GM12878 (cell line): Measurements from ENCODE around the gene C6orf89. TPM values are rescaled to one million over a fixed set of nuclear protein-coding genes. Genes with fewer than 3 reads are reported as not detected.

Experiments used
- ATAC-seq: fragments of 200-7000 bp; cut with Tn5 transposase; 3 replicates; pipeline ENCODE4 v1.9.1; 2020; ENCODE audit warnings: mild to moderate bottlenecking, moderate library complexity
- BruUV-seq: library from RNA; stranded (reverse); fragments of 400-500 nt; replicated peaks from 2 replicates; lab custom pipeline; 2021; lab: Mats Ljungman, UMichigan
- CTCF ChIA-PET: fragments of 300-600 bp; sonication (Branson Sonifier 250); formaldehyde crosslinking; extraction: SDS; loops from one replicate; lab custom pipeline; 2021; ENCODE audit warnings: inconsistent platforms; lab: Yijun Ruan, JAX
- POLR2A ChIA-PET: fragments of 350-600 bp; formaldehyde crosslinking; extraction: SDS; loops from one replicate; lab custom pipeline; 2021; ENCODE audit warnings: inconsistent platforms; lab: Charles Lee
- RAD21 ChIA-PET: fragments of 300-600 bp; sonication (Branson Sonifier 250); formaldehyde crosslinking; loops from one replicate; lab custom pipeline; 2023; ENCODE audit warnings: antibody characterized with exemption; ENCODE audit not compliant: unreplicated experiment; lab: Charles Lee
- SMC1A ChIA-PET: fragments of 300-600 bp; sonication (Branson Sonifier 250); formaldehyde crosslinking; loops from one replicate; lab custom pipeline; 2023; ENCODE audit not compliant: unreplicated experiment, uncharacterized antibody; lab: Charles Lee
- DNase-seq: peaks from one replicate; pipeline ENCODE4 v3.0.0-alpha.2; 2011; ENCODE audit warnings: low read depth, low spot score
- FAIRE-seq: peaks from 3 replicates; lab custom pipeline; 2011; peaks lifted over from hg19 to GRCh38; lab: Jason Lieb, UNC
- H2AFZ ChIP-seq: 2 replicates; pipeline ENCODE4 v1.6.0; 2011; ENCODE audit warnings: low read depth, low read length, control low read depth; ENCODE audit not compliant: control insufficient read depth
- H3K27ac ChIP-seq: 2 replicates; pipeline ENCODE4 v1.5.1; 2011; ENCODE audit warnings: control low read depth; ENCODE audit not compliant: control insufficient read depth, insufficient read depth
- H3K27me3 ChIP-seq, 2 experiments: replicated peaks in 1 of 2; 2 replicates each; pipeline versions ENCODE4 v1.6.0 to v1.6.1; 2011; ENCODE audit warnings: low read length in 1 of 2; ENCODE audit not compliant: control insufficient read depth in 2 of 2, insufficient read depth in 2 of 2
- H3K36me3 ChIP-seq, 2 experiments: 2 replicates each; pipeline ENCODE4 v1.5.1; 2011; ENCODE audit warnings: low read length in 1 of 2; ENCODE audit not compliant: control insufficient read depth in 2 of 2, insufficient read depth in 2 of 2
- H3K4me1 ChIP-seq: 2 replicates; pipeline ENCODE4 v1.6.1; 2011; ENCODE audit warnings: mild to moderate bottlenecking, low read length, moderate library complexity, mixed read lengths; ENCODE audit not compliant: control insufficient read depth, insufficient read depth
- H3K4me2 ChIP-seq: 2 replicates; pipeline ENCODE4 v1.6.0; 2011; ENCODE audit warnings: control low read depth; ENCODE audit not compliant: control insufficient read depth, insufficient read depth
- H3K4me3 ChIP-seq: fragments of 200-600 bp; sonication (generic); 2 replicates; pipeline ENCODE4 v1.5.1; 2016
- H3K79me2 ChIP-seq: 2 replicates; pipeline ENCODE4 v1.6.0; 2011; ENCODE audit warnings: low read length; ENCODE audit not compliant: control insufficient read depth, insufficient read depth
- H3K9ac ChIP-seq: 2 replicates; pipeline ENCODE4 v1.8.0; 2011; ENCODE audit warnings: low read length, control low read depth, mixed read lengths; ENCODE audit not compliant: control insufficient read depth, insufficient read depth
- H3K9me3 ChIP-seq: replicated peaks from 3 replicates; pipeline ENCODE4 v1.5.1; 2011; ENCODE audit warnings: mild to moderate bottlenecking, low read length; ENCODE audit not compliant: control insufficient read depth, insufficient read depth
- H4K20me1 ChIP-seq: 2 replicates; pipeline ENCODE4 v1.6.0; 2011; ENCODE audit not compliant: control insufficient read depth, insufficient read depth
- ASH2L ChIP-seq: fragments of 300-600, 200-600 bp; sonication (generic); IDR thresholded peaks from 2 replicates; pipeline ENCODE4 v1.6.1; 2017; ENCODE audit warnings: low read depth, mild to moderate bottlenecking, borderline replicate concordance
- BMI1 ChIP-seq: fragments of 450-650 bp; IDR thresholded peaks from 2 replicates; pipeline ENCODE4 v1.6.1; 2016; ENCODE audit warnings: mild to moderate bottlenecking, moderate library complexity, borderline replicate concordance
- GATAD2B ChIP-seq: fragments of 450-650 bp; conservative IDR thresholded peaks from 2 replicates; pipeline ENCODE4 v1.6.1; 2017; ENCODE audit warnings: low read depth, mild to moderate bottlenecking, moderate library complexity
- MTA3 ChIP-seq: IDR thresholded peaks from 2 replicates; pipeline ENCODE4 v1.6.1; 2012; ENCODE audit warnings: low read length, inconsistent platforms, borderline replicate concordance
- PML ChIP-seq: IDR thresholded peaks from 2 replicates; pipeline ENCODE4 v1.6.1; 2012; ENCODE audit warnings: low read length, inconsistent platforms
- POLR2AphosphoS2 ChIP-seq: IDR thresholded peaks from 2 replicates; pipeline ENCODE4 v1.6.1; 2011; ENCODE audit warnings: low read depth, mild to moderate bottlenecking, low read length, improper control_type of control experiment, moderate library complexity
- RAD51 ChIP-seq: fragments of 450-650 bp; IDR thresholded peaks from 2 replicates; pipeline ENCODE4 v1.6.1; 2016; ENCODE audit warnings: moderate library complexity, mild to moderate bottlenecking, inconsistent platforms
- SIN3A ChIP-seq: IDR thresholded peaks from 2 replicates; pipeline ENCODE4 v1.6.1; 2012; ENCODE audit warnings: low read depth, low read length, improper control_type of control experiment
- STAT3 ChIP-seq: IDR thresholded peaks from 2 replicates; pipeline ENCODE4 v1.6.1; 2011; ENCODE audit warnings: low read depth, low read length, improper control_type of control experiment
- TCF7 ChIP-seq: IDR thresholded peaks from 2 replicates; pipeline ENCODE4 v1.6.1; 2014; ENCODE audit warnings: antibody characterized with exemption, borderline replicate concordance
- USF1 ChIP-seq: IDR thresholded peaks from 2 replicates; pipeline ENCODE4 v1.6.1; 2011; ENCODE audit warnings: borderline replicate concordance, low read depth, mild to moderate bottlenecking, moderate library complexity, mixed read lengths, low read length; ENCODE audit not compliant: insufficient read depth; ENCODE audit errors: extremely low read length
- YBX1 ChIP-seq: fragments of 450-650 bp; IDR thresholded peaks from 2 replicates; pipeline ENCODE4 v1.6.1; 2016; ENCODE audit warnings: antibody characterized with exemption
- ZNF24 ChIP-seq: fragments of 450-650 bp; IDR thresholded peaks from 2 replicates; pipeline ENCODE4 v1.6.1; 2017; ENCODE audit warnings: antibody characterized with exemption, mild to moderate bottlenecking
- WGBS: methylation state at CpG from one replicate; pipeline ENCODE4 v1.1.6; 2016; ENCODE audit warnings: low lambda C conversion rate; ENCODE audit not compliant: insufficient replicate concordance, insufficient coverage; ENCODE audit errors: missing lambda C conversion rate; 5-methylcytosine and 5-hydroxymethylcytosine counted together
- in situ Hi-C: fragments of 300-500 bp; cut with MboI; formaldehyde crosslinking; loops from 9 replicates; pipeline ENCODE4 v1.14.3; 2018; ENCODE audit warnings: mixed read lengths
- intact Hi-C: fragments of 100-400 bp; cut with micrococcal nuclease; formaldehyde crosslinking; loops from one replicate; pipeline ENCODE4 v1.14.2; 2022; ENCODE audit not compliant: unreplicated experiment
- polyA plus RNA-seq, 11 experiments: library from polyadenylated mRNA; depleted of rRNA in 4 of 11; unstranded in 6 of 11; stranded (reverse) in 5 of 11; fragments of >200 nt; fragmentation: Nextera tagmentation in 4 of 11; fragmentation: Illumina TruSeq in 1 of 11; extraction: Ambion mirVana in 4 of 11; extraction: Trizol in 1 of 11; gene quantifications; 1 replicate in 1 of 11; 2 replicates in 10 of 11; pipeline versions ENCODE4 v1.2.1 to v1.2.3, GENCODE V29; 2011 to 2016; ENCODE audit warnings: inconsistent platforms in 2 of 11, missing spikeins in 2 of 11, low read depth in 1 of 11
- total RNA-seq, 4 experiments: library from RNA; depleted of rRNA in 3 of 4; stranded (reverse); fragments of >200 nt in 3 of 4; fragmentation: Illumina TruSeq in 1 of 4; extraction: Trizol in 1 of 4; gene quantifications; 2 replicates each; pipeline versions ENCODE4 v1.2.1 to v1.2.3, GENCODE V29; 2013 to 2021
- TF ChIP-seq, protein P1 (sequence below): fragments of 450-650 bp; conservative IDR thresholded peaks from 2 replicates; pipeline ENCODE4 v1.6.1; 2017; ENCODE audit warnings: mild to moderate bottlenecking, moderate library complexity
- TF ChIP-seq, protein P2 (sequence below): fragments of 450-650 bp; formaldehyde crosslinking; IDR thresholded peaks from 2 replicates; pipeline ENCODE4 v1.4.0; 2020; ENCODE audit warnings: mild to moderate bottlenecking, moderate library complexity
- TF ChIP-seq, protein P3 (sequence below): IDR thresholded peaks from 2 replicates; pipeline ENCODE4 v1.6.1; 2012; ENCODE audit warnings: low read depth, low read length, improper control_type of control experiment

The C6orf89 gene
- total and polyA plus RNA-seq, 10 of the 15 experiments (the other 5 are each of a cell fraction or from before 2014, with no cell fraction given), result 10.8 to 42.7 (median 28.6) TPM

- in situ Hi-C loops (no loop called here), intact Hi-C loops (no loop called here)
- ChIA-PET SMC1A (interaction anchor here (2.4 kb wide), 1 partner anchor 93 kb away, joined by 7 read pairs; no protein-coding TSS in a partner anchor), CTCF (interaction anchor here (1.3 kb wide), 1 partner anchor 40 kb away, joined by 3 read pairs; no protein-coding TSS in a partner anchor), POLR2A (interaction anchor here (1.8 kb wide), 1 partner anchor 11 kb away, joined by 4 read pairs; no protein-coding TSS in a partner anchor), RAD21 (no interaction called here)
- no peaks in the 10 kb centered on the region for H3K79me2 ChIP-seq
- peaks cover 0 to 12% of the 10 kb centered on the region in 2 experiments; a peak in 1 of 4 replicates for H3K36me3 ChIP-seq
- H3K27me3 ChIP-seq, result no peaks in the 10 kb centered on the region
- ATAC-seq, result no peak
- TF ChIP-seq POLR2AphosphoS2, result no peak
- no peak for TF ChIP-seq YBX1
- TF ChIP-seq, protein P1, sequence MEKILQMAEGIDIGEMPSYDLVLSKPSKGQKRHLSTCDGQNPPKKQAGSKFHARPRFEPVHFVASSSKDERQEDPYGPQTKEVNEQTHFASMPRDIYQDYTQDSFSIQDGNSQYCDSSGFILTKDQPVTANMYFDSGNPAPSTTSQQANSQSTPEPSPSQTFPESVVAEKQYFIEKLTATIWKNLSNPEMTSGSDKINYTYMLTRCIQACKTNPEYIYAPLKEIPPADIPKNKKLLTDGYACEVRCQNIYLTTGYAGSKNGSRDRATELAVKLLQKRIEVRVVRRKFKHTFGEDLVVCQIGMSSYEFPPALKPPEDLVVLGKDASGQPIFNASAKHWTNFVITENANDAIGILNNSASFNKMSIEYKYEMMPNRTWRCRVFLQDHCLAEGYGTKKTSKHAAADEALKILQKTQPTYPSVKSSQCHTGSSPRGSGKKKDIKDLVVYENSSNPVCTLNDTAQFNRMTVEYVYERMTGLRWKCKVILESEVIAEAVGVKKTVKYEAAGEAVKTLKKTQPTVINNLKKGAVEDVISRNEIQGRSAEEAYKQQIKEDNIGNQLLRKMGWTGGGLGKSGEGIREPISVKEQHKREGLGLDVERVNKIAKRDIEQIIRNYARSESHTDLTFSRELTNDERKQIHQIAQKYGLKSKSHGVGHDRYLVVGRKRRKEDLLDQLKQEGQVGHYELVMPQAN, result no peak
- TF ChIP-seq TCF7, result no peak
- TF ChIP-seq ZNF24, result no peak
- TF ChIP-seq ASH2L, result no peak
- no peak for TF ChIP-seq SIN3A
- no peak for TF ChIP-seq RAD51
- TF ChIP-seq BMI1, result no peak
- no peak for TF ChIP-seq STAT3
- no peak for TF ChIP-seq GATAD2B
- no peak for TF ChIP-seq USF1
- TF ChIP-seq MTA3, result no peak
- no peak for TF ChIP-seq PML
- TF ChIP-seq, protein P2, sequence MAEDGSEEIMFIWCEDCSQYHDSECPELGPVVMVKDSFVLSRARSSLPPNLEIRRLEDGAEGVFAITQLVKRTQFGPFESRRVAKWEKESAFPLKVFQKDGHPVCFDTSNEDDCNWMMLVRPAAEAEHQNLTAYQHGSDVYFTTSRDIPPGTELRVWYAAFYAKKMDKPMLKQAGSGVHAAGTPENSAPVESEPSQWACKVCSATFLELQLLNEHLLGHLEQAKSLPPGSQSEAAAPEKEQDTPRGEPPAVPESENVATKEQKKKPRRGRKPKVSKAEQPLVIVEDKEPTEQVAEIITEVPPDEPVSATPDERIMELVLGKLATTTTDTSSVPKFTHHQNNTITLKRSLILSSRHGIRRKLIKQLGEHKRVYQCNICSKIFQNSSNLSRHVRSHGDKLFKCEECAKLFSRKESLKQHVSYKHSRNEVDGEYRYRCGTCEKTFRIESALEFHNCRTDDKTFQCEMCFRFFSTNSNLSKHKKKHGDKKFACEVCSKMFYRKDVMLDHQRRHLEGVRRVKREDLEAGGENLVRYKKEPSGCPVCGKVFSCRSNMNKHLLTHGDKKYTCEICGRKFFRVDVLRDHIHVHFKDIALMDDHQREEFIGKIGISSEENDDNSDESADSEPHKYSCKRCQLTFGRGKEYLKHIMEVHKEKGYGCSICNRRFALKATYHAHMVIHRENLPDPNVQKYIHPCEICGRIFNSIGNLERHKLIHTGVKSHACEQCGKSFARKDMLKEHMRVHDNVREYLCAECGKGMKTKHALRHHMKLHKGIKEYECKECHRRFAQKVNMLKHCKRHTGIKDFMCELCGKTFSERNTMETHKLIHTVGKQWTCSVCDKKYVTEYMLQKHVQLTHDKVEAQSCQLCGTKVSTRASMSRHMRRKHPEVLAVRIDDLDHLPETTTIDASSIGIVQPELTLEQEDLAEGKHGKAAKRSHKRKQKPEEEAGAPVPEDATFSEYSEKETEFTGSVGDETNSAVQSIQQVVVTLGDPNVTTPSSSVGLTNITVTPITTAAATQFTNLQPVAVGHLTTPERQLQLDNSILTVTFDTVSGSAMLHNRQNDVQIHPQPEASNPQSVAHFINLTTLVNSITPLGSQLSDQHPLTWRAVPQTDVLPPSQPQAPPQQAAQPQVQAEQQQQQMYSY (CRISPR knock-in tag), result no peak
- TF ChIP-seq, protein P3, sequence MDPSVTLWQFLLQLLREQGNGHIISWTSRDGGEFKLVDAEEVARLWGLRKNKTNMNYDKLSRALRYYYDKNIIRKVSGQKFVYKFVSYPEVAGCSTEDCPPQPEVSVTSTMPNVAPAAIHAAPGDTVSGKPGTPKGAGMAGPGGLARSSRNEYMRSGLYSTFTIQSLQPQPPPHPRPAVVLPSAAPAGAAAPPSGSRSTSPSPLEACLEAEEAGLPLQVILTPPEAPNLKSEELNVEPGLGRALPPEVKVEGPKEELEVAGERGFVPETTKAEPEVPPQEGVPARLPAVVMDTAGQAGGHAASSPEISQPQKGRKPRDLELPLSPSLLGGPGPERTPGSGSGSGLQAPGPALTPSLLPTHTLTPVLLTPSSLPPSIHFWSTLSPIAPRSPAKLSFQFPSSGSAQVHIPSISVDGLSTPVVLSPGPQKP, result no peak
- FAIRE-seq, result no peak
- peaks cover 12% of the 10 kb centered on the region for H3K4me1 ChIP-seq
- no TSS peak for BruUV-seq
- no peak overlapping the region for H3K9ac ChIP-seq
- H3K27ac ChIP-seq, result no peak overlapping the region
- no peak for DNase-seq
- no peak overlapping the region for H3K4me3 ChIP-seq
- WGBS, result 99% methylated on average over 5 of the region's 5 CpGs
- H3K9me3 ChIP-seq, result no peaks in the 10 kb centered on the region
- H2AFZ ChIP-seq, result no peak overlapping the region
- H4K20me1 ChIP-seq, result no peaks in the 10 kb centered on the region
- no peak overlapping the region for H3K4me2 ChIP-seq
Observed at GRCh38 chr6:36924778-36925374, 39.1 kb downstream of the C6orf89 start.
